DND-41 (cell line): ENCODE data around the gene ABHD17A.

Experiments used
- EZH2 ChIP-seq: IDR thresholded peaks from 3 replicates; pipeline ENCODE4 v1.6.1; 2012; ENCODE audit warnings: borderline replicate concordance, low read depth, mild to moderate bottlenecking, moderate library complexity, low read length, inconsistent platforms; ENCODE audit not compliant: severe bottlenecking
- TF ChIP-seq, protein P1 (sequence below): IDR thresholded peaks from 2 replicates; pipeline ENCODE4 v1.5.1; 2012; ENCODE audit warnings: borderline replicate concordance, low read length, moderate library complexity, mild to moderate bottlenecking; ENCODE audit not compliant: poor library complexity, severe bottlenecking; ENCODE audit errors: extremely low read depth

DNA sequence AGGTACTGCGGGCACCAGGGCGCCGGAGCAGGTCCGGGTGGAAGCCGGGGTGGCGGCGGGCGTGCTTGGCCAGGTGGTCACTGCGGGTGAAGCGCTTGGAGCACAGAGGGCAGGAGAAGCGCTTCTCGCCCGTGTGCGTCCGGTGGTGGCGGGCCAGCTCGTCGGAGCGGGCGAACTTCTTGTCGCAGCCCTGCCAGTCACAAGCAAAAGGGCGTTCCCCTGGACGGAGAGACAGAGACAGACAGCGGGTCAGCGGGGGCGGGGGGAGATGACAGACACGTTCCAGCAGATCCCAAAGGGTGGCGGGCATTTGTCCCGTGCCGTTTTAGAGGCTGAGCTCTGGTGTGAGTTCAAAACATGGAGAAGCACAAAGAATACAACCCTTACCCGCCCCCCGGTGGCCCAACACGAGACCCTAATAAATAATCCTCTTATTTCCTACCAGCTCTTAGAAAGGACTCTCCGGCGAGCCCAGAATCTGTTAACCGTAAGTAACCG, 30.7 kb downstream of the ABHD17A start:
- TF ChIP-seq, protein P1, sequence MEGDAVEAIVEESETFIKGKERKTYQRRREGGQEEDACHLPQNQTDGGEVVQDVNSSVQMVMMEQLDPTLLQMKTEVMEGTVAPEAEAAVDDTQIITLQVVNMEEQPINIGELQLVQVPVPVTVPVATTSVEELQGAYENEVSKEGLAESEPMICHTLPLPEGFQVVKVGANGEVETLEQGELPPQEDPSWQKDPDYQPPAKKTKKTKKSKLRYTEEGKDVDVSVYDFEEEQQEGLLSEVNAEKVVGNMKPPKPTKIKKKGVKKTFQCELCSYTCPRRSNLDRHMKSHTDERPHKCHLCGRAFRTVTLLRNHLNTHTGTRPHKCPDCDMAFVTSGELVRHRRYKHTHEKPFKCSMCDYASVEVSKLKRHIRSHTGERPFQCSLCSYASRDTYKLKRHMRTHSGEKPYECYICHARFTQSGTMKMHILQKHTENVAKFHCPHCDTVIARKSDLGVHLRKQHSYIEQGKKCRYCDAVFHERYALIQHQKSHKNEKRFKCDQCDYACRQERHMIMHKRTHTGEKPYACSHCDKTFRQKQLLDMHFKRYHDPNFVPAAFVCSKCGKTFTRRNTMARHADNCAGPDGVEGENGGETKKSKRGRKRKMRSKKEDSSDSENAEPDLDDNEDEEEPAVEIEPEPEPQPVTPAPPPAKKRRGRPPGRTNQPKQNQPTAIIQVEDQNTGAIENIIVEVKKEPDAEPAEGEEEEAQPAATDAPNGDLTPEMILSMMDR, result no peak
- TF ChIP-seq EZH2, result no peak
